SHP77 (cell line): ENCODE measurements around the gene PCOLCE2.

Experiments
- DNase-seq, 2 experiments: peaks; one replicate each; lab custom pipeline; 2025; lab: John Stamatoyannopoulos, UW

PCOLCE2 gene

DNA sequence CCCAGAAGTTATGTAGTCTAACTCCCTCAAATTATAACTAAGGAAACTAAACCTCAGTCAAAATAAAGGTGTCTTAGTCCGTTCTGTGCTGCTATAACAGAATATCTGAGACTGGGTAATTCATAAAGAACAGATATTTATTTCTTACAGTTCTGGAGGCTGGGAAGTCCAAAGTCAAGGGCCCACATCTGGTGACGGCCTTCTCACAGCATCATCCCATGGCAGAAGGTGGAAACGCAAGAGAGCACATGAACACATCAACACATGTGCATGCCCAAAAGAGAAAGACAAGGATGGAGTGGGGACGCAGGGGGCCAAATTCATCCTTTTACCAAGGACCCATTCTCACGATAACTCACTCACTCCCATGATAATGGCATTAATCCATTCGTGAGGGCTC is 73.1 kb downstream of the PCOLCE2 start:
- no peak for DNase-seq

DNA sequence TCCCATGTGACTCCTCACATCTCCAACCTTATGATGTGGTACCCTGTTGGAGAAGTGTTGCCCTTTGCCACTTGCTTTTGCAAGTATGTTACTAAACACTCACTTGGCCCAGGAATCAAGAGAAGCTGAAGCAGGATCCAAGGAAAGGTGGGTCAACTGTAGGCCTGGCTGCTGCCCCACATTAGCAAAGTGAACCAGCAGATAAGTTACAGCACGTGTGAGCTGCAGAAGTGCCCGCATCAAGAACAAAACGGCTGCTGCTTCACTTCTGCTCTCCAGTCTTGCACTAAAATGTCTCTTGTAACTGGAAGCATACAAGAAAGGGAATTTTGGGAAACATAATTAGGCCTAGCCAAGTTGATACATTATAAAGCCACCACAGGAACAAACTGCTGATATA is 79.6 kb downstream of the PCOLCE2 start:
- no peak for DNase-seq

DNA sequence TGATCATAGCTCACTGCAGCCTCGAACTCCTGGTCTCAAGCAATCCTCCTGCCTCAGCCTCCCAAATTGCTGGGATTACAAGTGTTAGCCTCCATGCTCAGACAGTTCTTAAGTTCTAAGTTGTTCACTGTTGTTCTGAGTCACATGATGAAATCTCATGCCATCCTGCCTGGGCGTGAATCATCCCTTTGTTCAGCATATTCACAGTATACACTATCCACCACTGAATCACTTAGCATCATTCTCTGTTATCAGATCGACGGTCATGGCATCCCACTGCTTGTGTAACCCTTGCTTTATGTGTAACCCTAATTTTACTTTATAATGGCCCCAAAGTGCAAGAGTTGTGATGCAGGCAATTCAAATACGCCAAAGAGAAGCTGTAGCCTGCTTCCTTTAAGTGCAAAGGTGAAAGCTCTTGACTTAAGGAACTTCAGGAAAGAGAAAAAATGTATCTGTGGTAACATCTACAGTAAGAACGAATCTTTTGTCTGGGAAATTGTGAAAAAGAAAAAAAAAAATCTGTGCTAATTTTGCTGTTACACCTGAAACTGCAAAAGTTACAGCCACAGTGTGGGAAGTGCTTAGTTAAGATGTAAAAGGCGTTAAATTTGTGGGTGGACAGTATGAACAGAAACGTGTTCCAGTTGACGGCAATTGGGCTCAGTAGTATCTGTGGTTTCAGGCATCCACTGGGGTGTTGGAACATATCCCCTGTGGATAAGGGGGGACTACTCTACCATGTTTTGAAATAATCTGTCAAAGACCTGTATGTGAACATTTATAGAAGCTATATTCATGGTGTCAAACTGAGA is 80.6 kb downstream of the PCOLCE2 start:
- no peak for DNase-seq

DNA sequence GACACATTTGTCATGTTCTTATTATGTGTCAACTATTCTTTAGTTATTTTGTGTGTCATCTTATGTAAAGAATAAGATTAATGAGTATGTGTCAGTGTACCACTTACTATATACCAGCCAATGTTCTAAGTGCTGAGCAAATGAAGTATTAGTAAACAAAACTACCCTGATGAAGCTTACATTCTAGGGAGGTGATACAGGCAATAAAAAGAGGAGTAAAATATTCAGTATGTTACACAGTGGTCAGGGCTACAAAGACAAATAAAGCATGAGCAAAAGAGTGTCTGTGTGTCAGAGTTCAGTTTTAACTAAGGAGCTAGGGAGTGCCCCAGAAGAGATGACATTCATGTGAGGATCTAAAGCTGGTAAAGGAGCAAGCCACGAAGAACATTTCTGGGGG is 86.0 kb downstream of the PCOLCE2 start:
- DNase-seq, result no peak

DNA sequence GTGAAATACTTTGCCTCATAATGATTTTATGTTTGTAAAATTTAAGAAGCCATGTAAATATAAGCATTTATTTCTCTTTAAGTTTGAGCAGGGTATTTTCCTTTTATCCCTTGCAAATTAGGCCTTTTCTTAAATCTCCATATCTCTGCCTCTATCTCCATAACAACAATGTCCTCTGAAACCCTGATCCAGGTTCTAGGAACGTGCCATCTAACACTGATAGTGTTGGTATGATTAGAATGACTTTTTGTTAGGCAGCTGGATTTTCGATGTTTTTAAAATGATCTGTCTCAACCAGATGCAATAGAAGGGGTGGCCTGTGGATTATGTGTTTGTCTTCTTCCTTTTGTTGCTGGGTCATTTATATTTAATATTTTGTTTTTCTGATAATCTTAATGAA is 87.1 kb downstream of the PCOLCE2 start:
- no peak for DNase-seq

DNA sequence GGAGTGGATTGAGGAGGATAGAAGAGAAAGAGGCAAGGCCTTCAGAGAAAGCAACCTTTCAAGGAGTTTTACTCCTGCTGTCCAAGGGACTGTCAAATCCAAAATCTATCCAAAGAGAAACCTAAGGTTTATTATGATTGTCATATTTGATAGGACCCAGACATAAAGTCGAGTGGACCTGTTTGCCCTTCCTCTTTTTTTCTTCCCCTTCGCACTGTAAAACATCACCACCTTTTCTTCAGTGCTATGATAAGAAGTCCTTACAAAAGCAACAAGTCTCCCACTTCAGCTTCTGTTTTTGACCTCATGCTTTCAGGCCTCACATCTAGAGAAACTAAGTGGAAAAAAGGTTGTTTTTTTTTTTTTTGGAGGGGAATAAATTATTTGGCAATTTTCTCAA is 92.1 kb downstream of the PCOLCE2 start:
- DNase-seq, result no peak

DNA sequence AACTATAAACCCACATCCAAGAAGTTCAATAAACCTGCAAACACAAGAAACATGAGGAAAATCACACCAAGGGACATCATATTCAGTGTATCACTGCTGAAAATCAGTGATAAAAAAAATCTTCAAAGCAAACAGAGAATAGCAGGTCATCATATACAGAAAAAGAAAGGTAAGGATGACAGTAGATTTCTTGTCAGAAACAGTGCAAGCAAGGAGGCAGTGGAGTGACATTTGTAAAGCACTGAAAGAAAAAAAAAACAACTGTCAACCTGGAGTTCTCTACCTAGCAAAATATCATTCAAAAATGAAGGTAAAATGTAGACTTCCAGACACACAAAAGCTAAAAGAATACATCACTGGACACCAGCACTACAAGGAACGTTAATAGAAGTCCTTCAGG is 93.6 kb downstream of the PCOLCE2 start:
- no peak for DNase-seq

DNA sequence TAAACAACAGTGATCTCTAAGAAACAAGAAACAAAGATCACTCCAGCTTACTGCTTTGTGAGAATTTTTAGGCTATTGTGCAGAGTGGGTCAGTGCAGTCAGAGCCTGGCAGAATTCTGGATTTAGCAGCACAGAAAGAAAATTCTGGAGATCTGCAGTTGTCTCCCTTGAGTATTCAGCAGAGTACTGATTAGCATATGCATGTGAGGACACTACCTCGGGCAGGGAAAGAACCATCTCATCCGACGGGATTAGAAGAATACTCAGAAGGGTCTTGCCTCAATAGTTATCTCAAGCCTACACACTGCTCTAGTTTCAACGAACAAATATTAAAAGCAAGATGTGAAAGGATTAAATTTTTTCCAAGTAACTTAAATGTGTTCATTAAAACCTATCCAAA is 94.4 kb downstream of the PCOLCE2 start:
- no peak for DNase-seq

DNA sequence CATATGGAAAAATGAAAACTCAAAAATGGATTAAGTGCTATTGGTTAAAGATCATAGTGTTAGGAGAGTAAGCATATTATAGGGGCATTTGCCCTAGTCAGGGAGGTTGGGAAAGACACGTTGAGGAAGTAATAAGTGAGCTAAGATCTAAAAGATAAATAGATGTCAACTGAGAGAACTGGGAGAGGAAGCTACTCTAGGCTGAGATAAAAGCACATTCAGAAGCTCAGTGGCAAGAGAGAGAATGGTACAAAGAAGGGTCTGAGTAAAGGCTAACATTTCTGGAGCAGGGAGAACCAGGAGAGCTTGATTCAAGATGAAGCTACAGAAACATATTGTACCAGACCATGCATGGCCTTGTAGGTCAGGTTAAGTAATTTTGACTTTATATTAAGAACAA is 101.2 kb downstream of the PCOLCE2 start:
- DNase-seq, result no peak

DNA sequence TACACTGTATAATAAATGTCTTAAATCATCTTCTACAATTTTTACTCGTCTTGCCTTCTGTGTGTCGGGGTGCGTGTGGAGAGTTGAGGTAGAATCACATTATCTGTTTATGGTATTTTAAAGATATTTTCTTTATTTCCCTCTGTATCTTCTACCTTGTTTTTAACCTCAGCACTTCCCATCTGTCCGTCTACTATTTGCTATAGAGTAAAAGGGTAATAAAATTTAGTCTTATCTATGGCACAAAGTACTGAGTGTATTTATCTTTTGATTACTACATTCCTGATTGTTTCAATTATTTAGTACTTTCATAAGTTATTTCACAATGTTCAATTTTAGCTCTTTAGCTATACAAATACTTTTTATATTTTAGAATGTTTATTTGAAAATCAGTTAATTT is 102.9 kb downstream of the PCOLCE2 start:
- DNase-seq, result no peak

DNA sequence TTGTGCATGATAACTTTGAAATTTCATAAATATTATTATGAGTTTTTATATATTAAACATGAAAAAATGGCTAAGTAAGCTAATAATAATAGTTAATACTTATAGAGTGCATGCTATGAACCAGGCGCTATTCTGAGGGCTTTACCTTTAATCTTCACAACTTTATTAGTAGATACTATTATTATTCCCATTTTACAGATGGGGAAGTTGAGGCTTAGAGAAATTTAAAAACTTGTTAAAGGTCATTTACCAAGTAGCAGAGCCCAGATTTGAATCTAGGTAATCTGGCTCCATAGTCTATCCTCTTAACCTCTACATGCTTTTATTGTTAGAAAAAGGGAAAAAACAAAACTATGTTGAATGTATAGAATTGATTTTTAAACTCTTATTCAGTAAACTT is 104.7 kb downstream of the PCOLCE2 start:
- DNase-seq, result no peak

DNA sequence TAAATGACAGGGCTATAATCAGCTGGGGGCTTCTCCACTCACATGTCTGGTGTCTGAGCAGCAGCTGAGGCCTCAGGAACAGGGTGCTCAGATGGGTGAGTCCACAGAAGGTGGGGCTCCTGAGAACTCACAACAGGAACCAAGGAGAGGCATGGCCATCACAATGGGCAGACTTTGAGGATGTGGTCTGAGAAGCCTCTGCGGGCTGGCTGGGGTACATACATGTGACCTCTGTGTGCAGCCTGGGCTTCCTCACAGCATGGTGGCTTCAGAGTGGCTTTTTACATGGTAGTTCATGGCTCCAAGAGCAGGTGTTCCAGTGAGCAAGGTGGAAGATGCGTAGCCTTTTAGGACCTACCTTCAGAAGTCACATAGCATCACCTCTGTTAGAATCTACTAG is 106.3 kb downstream of the PCOLCE2 start:
- DNase-seq, result no peak

DNA sequence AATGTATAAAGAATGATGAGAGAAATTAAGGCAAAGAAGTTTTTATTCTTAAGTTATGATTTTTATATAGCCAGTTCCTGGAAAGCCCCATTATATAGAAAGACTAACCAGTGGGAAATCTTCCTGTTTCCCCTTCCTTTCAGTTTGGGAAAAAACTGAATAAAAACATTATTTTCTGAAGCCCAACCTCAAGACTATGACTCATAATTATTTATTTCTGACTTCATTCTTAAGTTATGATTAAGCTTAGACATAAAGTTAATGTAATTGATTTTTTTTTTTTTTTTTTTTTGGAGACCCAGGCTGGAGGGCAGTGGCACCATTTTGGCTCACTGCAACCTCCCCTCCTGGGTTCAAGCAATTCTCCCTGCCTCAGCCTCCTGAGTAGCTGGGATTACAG is 109.3 kb downstream of the PCOLCE2 start:
- DNase-seq, result no peak

DNA sequence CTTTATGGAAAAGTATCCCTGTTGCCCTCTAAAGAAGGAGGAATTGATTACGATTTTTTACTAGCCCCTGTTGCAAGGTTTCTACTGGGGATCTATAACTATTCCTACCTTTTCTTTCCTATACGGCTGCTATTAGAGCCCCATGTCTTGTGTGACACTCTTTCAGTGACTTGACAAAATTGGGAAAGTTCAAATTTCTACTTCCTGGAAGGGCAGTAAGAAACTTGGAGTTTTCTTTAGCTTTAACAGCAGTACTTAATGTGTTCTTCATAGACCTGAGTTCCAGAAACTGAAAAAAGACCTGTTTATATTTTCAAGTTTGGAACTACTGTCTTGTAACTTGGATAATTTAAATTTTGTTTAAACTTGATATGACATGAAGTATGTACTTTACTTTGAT is 110.3 kb downstream of the PCOLCE2 start:
- DNase-seq, result no peak

DNA sequence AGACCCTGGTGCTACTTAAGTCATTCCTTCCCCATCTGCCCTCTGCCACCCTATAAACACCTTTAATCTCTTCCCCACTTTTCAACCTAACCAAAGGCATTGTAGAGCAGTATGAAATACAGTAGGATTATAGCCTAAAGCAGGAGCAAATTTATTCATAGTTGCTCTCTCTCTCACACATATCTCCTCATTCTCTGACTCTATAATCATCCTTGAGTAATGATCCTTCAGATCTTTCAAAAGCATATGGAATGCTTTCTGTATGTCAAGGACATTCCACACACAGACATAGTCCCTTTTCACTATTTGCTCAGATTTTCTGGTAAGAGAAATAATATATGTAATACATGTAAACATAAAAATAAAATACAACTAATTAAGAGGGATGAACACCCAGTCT is 111.0 kb downstream of the PCOLCE2 start:
- no peak for DNase-seq

DNA sequence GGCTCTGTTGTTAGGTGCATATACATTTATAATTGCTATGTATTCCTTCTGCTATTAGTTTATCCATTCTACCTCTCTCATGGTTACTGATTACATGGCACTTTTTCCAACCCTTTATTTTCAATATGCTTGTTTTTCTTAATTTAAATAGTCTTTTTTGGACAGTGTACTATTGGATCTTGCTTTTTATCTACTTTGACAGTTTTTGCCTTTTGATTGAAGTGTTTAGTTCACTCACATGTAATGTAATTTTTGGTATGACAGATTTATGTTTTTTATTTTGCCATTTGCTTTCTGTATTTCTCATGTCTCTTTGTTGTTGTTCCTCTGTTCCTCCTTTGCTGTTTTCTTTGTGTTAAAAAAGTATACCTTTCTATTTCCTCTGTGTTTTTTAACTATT is 120.5 kb downstream of the PCOLCE2 start:
- DNase-seq, result no peak
